GM21515 (cell line): ENCODE measurements around the gene GPC2.
A peak's percentile ranks its signal among the peaks of the same experiment; 100 is the strongest.

Source experiments
- ATAC-seq: cut with Tn5 transposase; IDR thresholded peaks from one replicate; pipeline ENCODE4 v1.9.1; 2021; ENCODE audit not compliant: unreplicated experiment

GPC2 gene

DNA sequence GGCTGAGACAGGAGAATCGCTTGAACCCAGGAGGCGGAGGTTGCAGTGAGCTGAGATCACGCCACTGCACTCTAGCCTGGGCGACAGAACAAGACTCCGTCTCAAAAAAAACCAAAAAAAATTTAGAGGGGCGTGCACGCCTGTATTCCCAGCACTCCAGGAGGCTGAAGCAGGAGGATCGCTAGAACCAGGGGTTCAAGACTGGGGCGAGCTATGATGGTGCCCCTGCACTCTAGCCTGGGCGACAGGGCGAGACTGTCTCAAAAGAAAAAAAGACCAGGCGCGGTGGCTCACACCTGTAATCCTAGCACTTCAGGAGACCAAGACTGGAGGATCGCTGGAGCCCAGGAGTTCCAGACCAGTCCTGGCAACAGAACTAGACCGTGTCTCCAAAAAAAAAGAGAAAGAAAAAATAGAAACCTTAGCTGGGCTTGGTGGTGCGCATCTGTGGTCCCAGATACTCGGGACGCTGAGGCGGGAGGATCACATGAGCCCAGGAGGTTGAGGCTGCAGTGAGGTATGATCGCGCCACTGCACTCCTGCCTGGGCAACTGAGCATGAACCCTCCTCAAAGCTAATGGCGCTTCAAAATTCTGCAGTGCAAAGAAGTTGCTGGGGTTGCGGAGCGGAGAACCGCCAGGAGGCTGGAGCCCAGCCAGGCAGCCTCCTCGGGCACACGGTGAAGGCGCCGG lies 50.8 kb downstream of the GPC2 start:
- peak; percentile 26 for ATAC-seq

DNA sequence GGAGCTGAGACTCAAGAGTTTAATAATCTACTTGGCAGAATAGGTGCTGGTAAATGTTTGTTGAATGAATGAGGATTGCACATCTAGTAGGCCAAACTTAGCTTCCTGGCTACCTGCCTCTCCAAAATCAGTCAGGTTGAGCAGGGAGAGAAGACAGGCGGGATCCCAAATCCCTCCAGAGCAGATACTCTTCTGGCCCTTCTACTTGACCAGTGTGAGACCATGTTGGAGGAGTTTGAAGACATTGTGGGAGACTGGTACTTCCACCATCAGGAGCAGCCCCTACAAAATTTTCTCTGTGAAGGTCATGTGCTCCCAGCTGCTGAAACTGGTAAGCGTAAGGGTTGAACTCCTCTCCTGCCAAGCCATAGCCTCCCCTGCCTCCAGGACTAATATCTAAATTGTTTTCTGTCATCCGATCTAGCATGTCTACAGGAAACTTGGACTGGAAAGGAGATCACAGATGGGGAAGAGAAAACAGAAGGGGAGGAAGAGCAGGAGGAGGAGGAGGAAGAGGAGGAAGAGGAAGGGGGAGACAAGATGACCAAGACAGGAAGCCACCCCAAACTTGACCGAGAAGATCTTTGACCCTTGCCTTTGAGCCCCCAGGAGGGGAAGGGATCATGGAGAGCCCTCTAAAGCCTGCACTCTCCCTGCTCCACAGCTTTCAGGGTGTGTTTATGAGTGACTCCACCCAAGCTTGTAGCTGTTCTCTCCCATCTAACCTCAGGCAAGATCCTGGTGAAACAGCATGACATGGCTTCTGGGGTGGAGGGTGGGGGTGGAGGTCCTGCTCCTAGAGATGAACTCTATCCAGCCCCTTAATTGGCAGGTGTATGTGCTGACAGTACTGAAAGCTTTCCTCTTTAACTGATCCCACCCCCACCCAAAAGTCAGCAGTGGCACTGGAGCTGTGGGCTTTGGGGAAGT lies 52.6 kb downstream of the GPC2 start:
- ATAC-seq = no peak

GRCh38 chr7:100122568-100122967 lies 54.6 kb downstream of the GPC2 start:
- ATAC-seq = no peak

GRCh38 chr7:100122067-100122466 lies 55.1 kb downstream of the GPC2 start:
- ATAC-seq = no peak

DNA sequence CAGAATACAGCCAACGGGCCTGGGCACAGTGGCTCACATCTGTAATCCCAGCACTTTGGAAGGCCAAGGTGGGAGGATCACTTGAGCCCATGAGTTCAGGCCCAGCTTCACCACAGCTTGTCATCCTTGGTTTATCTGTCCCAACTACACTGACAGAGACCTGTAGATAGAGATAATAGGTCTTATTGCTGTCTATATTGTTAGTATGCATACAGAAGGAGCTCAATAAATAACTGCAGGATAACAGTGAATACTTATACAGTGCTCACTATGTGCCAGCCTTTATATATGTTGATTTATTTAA lies 56.5 kb downstream of the GPC2 start:
- no peak for ATAC-seq

DNA sequence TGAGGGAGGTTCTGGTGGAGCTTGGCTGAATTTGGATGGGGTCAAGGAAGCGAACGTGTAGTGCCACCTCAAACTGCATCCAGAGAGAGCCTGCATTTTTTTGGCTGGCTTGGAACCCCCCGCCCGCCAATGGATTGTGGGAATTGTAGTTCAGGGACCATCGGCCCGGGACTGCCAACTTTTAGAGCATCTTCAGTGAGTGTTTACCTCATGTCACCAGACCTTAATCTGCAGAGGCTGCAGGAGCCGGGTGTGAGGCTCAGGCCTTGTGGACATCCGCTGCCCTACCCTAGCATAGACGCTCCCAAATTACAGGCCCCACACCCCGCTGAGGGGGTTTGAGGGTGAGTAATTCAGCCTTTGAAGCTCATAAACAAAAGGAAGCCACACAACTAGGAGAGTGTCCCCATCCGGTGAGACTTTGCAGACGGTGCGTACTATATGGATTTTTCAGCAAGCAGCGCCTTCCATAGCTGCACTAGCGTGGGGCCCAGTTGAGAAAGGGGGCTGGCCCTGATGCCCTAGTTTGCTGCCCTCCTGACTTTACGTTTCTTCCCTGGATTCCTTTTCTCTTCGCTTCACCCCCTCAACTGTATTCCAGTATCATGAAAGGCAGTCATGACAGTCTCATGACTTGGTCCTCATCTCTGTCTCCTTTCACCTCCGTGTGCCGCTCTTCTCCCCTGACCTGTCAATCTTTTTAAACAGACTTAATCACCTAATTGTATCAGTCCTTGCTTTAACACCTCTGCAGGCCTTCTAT lies 57.0 kb downstream of the GPC2 start:
- ATAC-seq = peak; percentile 32
